Measurements from ENCODE around the gene MT1F.
"Not testable (repeated sequence)": the region's sequence is repeated elsewhere in the genome, so short reads cannot be mapped to it uniquely, and the experiment has no call there.

Gene MT1F

DNA sequence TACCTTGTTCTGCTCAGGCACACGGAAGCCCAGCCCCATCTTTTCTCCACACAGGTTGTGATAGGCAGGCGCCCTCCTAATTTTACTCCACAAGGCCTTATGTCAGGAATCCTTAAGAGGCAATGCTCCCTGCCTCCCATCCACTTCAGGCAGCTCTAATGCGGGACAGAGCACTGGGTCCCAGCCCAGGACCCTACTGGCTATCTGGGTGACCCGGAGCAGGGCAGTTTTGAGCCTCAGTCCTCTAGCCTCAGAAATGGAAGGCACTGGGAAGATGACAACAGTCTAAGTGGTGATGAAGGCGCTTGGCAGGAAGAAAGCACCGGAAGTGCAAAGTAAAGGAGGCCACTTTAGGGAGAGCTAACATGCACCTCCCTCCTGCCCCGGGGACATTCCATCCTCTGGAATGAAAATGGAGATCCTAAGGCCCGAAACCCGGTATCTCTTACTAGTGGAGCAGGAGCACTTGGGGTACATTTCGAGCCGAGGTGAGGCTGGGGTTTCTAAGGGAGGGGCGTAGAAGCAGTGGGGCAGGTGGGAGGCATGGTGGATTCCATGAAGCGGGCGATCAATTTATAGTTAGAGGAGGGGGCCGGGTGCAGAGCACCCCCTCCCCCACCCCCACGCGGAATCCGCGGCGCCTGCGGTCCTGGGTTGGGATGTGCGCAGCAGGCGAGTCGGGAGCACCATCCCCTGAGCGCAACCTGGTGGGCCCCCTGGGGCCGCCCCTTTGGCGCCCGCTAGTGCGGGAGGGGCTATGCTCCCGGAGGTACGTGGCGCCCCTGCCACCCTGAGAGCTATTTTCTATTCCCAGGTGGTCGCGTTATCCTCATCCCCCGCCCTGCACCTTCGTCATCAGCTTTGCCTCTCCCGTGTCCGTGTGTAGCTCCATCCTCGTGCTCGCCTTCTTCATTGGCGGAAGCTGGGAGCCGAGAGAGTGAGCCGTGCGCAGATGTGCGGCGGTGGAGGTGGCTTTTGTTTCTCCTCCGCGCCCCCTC lies 4.9 kb downstream of the MT1F start:
- TF ChIP-seq SPI1 (IDR thresholded peaks at IDR 0.05; ENCODE audit: borderline replicate concordance, low read depth) (no peak), GABPA (IDR thresholded peaks at IDR 0.05; ENCODE audit: low read depth) (no peak), POLR2AphosphoS5 (IDR thresholded peaks at IDR 0.05; ENCODE audit: low read depth) (no peak)
- TF ChIP-seq, protein P1, sequence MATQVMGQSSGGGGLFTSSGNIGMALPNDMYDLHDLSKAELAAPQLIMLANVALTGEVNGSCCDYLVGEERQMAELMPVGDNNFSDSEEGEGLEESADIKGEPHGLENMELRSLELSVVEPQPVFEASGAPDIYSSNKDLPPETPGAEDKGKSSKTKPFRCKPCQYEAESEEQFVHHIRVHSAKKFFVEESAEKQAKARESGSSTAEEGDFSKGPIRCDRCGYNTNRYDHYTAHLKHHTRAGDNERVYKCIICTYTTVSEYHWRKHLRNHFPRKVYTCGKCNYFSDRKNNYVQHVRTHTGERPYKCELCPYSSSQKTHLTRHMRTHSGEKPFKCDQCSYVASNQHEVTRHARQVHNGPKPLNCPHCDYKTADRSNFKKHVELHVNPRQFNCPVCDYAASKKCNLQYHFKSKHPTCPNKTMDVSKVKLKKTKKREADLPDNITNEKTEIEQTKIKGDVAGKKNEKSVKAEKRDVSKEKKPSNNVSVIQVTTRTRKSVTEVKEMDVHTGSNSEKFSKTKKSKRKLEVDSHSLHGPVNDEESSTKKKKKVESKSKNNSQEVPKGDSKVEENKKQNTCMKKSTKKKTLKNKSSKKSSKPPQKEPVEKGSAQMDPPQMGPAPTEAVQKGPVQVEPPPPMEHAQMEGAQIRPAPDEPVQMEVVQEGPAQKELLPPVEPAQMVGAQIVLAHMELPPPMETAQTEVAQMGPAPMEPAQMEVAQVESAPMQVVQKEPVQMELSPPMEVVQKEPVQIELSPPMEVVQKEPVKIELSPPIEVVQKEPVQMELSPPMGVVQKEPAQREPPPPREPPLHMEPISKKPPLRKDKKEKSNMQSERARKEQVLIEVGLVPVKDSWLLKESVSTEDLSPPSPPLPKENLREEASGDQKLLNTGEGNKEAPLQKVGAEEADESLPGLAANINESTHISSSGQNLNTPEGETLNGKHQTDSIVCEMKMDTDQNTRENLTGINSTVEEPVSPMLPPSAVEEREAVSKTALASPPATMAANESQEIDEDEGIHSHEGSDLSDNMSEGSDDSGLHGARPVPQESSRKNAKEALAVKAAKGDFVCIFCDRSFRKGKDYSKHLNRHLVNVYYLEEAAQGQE (IDR thresholded peaks at IDR 0.05; ENCODE audit: insufficient replicate concordance, low read depth): no peak
- TF ChIP-seq, protein P2, sequence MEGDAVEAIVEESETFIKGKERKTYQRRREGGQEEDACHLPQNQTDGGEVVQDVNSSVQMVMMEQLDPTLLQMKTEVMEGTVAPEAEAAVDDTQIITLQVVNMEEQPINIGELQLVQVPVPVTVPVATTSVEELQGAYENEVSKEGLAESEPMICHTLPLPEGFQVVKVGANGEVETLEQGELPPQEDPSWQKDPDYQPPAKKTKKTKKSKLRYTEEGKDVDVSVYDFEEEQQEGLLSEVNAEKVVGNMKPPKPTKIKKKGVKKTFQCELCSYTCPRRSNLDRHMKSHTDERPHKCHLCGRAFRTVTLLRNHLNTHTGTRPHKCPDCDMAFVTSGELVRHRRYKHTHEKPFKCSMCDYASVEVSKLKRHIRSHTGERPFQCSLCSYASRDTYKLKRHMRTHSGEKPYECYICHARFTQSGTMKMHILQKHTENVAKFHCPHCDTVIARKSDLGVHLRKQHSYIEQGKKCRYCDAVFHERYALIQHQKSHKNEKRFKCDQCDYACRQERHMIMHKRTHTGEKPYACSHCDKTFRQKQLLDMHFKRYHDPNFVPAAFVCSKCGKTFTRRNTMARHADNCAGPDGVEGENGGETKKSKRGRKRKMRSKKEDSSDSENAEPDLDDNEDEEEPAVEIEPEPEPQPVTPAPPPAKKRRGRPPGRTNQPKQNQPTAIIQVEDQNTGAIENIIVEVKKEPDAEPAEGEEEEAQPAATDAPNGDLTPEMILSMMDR (IDR thresholded peaks at IDR 0.05; ENCODE audit: insufficient read depth, low read length): no peak
- H3K4me3 ChIP-seq (replicated peaks; ENCODE audit: insufficient read depth, low read length): no peak overlapping the region
- H3K27me3 ChIP-seq (ENCODE audit: insufficient read depth, poor library complexity, severe bottlenecking): peaks cover 44% of the 10 kb centered on the region
- no peak for DNase-seq (ENCODE audit: low read depth in 1 of 2, low spot score in 1 of 2)
- H3K27ac ChIP-seq (replicated peaks): no peak overlapping the region

DNA sequence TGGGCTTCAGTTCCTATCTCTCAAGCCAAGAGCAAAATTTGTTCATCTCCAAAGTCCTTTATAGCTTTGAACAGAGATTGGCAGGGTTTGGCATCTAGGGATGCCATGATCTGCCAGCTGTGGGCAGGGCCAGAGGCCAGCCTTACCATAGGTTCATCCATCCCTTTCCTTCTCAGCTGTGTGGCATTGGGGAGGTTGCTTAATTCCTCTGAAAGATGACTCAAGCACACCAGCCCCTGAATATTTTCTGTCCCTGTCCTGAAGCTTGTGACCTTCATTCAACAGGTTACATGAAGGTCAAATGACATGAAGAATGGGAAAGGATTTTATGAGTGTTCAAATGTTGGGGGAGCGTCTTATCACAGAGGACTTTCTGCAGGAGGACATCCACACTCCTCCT lies 6.7 kb downstream of the MT1F start:
- H3K27me3 ChIP-seq (ENCODE audit: insufficient read depth, poor library complexity, severe bottlenecking): peaks cover 51% of the 10 kb centered on the region
- DNase-seq (ENCODE audit: low read depth in 1 of 2, low spot score in 1 of 2): no peak
- H3K4me3 ChIP-seq (replicated peaks; ENCODE audit: insufficient read depth, low read length): no peak overlapping the region
- TF ChIP-seq POLR2AphosphoS5 (IDR thresholded peaks at IDR 0.05; ENCODE audit: low read depth): no peak
- no peak overlapping the region for H3K27ac ChIP-seq (replicated peaks)

DNA sequence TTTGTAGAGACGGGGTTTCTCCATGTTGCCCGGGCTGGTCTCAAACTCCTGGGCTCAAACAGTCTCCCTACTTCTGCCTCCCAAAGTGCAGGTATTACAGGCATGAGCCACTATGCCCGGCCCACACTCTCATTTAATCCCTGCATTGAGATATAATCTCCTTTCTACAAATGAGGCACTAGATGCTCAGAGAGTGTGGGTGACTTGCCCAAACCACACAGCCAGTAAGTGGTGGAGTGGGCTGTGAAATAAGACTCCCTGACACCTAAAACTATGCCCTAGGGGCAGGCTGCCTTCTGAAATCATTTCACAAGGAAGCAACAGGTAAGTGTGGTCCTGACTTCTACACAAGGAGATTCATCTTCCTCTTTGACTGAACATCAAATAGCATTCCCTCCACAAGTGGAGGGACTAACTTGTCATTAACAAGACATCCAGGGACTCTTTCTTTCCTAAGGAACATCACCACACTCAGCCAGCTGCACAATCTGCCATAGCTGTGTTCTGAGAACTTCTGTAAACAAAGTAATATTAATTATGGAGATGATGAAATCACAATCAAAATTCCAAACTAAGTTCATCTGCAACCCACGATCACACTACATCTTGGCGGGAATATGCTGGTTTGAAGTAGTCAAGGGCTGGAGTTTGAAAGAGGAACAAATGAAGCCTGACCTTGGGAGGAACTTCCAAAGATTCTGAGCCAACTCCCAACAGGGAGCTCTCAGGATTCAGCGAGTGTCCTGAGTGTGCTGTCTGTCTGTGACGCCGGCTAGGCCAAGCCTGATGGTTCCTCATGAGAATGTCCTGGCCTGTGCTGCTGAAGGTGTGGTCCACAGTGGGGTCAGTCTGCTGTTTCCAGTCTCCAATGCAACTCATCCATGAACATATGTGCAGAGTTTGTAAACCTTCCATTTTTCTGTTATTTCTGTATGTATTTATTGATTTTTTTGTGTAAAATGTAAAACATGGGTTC lies 7.8 kb downstream of the MT1F start:
- peaks cover 58% of the 10 kb centered on the region for H3K27me3 ChIP-seq (ENCODE audit: insufficient read depth, poor library complexity, severe bottlenecking)
- DNase-seq (ENCODE audit: low read depth in 1 of 2, low spot score in 1 of 2); H3K4me3 ChIP-seq (replicated peaks; ENCODE audit: insufficient read depth, low read length); H3K27ac ChIP-seq (replicated peaks): not testable (repeated sequence)

DNA sequence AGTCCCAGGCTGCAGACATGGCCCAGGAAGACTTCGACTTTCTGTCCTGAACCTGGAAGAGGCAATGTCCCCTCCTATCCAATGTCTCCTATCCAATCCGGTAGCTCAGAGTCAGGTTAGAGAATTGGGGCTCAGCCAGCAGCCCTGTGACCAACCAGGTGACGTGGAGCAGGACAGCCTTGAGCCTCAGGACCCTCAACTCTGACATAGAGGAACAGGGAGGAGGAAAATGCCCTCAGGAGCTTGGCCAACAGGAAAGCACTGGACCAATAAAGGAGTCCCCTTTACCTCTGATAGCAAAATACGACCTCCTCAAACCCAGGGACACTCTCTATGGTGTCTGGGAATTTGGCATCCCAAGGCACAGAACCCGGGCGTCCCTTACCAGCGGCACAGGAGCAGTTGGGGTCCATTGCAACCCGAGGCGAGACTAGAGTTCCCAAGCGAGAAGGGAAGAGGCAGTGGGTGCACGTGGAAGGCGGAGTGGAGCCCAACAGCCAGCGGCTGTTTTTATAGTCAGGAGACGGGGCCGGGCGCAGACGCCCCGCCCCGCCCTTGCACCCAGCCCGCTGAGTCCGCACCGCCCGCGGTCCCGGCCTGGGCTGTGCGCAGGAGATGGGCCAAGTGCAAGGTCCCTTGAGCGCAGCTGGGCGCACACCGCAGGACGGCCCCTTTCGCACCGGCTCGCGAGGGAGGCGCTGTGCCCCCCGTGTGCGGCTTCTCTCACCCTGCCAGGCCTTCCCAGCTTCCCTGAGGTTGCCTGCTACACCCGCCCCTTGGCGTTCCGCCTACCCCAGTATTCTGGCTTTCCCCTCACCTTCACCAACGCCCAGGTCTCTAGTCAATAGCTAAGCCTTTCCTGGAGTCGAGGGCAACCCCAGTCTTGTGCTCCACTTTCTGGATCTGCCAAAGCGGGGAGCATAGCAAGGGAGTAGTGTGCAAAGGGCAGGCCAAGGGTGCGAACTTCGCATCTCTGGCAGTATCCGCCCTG lies 10.1 kb downstream of the MT1F start, which contains the start of gene MT1G:
Gene MT1G (minus strand): TSS at position 485 of the 991 bp plus-strand sequence. CDS start 72 bp downstream, at position 413.
- Histone ChIP-seq H3K27ac (replicated peaks) (no peak within 1 kb of the TSS), H3K27me3 (ENCODE audit: insufficient read depth, poor library complexity, severe bottlenecking) (peaks cover 49% of the 10 kb centered on the region), H3K4me3 (replicated peaks; ENCODE audit: insufficient read depth, low read length) (peak within 1 kb of the TSS; percentile 33)
- DNase-seq (ENCODE audit: low read depth in 1 of 2, low spot score in 1 of 2): peak; percentile 42 to 44
- TF ChIP-seq SPI1 (IDR thresholded peaks at IDR 0.05; ENCODE audit: borderline replicate concordance, low read depth): no peak
- TF ChIP-seq, protein P2 (IDR thresholded peaks at IDR 0.05; ENCODE audit: insufficient read depth, low read length): no peak
- TF ChIP-seq POLR2AphosphoS5 (IDR thresholded peaks at IDR 0.05; ENCODE audit: low read depth): no peak
- TF ChIP-seq, protein P1 (IDR thresholded peaks at IDR 0.05; ENCODE audit: insufficient replicate concordance, low read depth): no peak
- TF ChIP-seq GABPA (IDR thresholded peaks at IDR 0.05; ENCODE audit: low read depth): no peak

Measured in HL-60 (cell line).